HepG2 (cell line): ENCODE data around the gene DGAT2. TPM values are rescaled to one million over a fixed set of nuclear protein-coding genes. Genes with fewer than 3 reads are reported as not detected.

Experiments used
- ESRRA ChIP-seq: sonication (generic); formaldehyde crosslinking; IDR thresholded peaks from 2 replicates; pipeline ENCODE4 v1.5.1; 2020; ENCODE audit warnings: mild to moderate bottlenecking, low read depth, missing genetic modification reagents
- JARID2 ChIP-seq: sonication (generic); formaldehyde crosslinking; IDR thresholded peaks from 2 replicates; pipeline ENCODE4 v1.8.1; 2023; ENCODE audit warnings: missing genetic modification reagents, inconsistent platforms; ENCODE audit not compliant: insufficient replicate concordance
- MBNL3 ChIP-seq: fragments of 250-450 bp; sonication (Bioruptor Pico); conservative IDR thresholded peaks from 2 replicates; pipeline ENCODE4 v1.8.0; 2022; ENCODE audit warnings: mild to moderate bottlenecking, inconsistent platforms
- NFIB ChIP-seq: sonication (generic); formaldehyde crosslinking; IDR thresholded peaks from 2 replicates; pipeline ENCODE4 v1.9.0; 2021; ENCODE audit warnings: missing genetic modification reagents, mild to moderate bottlenecking, borderline replicate concordance
- PAWR ChIP-seq: sonication (generic); formaldehyde crosslinking; IDR thresholded peaks from 2 replicates; pipeline ENCODE4 v1.4.0; 2020; ENCODE audit warnings: missing genetic modification reagents, mild to moderate bottlenecking, borderline replicate concordance
- SIX4 ChIP-seq: sonication (generic); formaldehyde crosslinking; IDR thresholded peaks from 2 replicates; pipeline ENCODE4 v1.4.0; 2020; ENCODE audit warnings: missing genetic modification reagents
- ZNF12 ChIP-seq: sonication (generic); formaldehyde crosslinking; IDR thresholded peaks from 2 replicates; pipeline ENCODE4 v1.5.0; 2020; ENCODE audit warnings: missing genetic modification reagents
- ZNF543 ChIP-seq: sonication (generic); formaldehyde crosslinking; IDR thresholded peaks from 2 replicates; pipeline ENCODE4 v1.4.0; 2020; ENCODE audit warnings: mild to moderate bottlenecking, missing genetic modification reagents
- ZNF546 ChIP-seq: sonication (generic); formaldehyde crosslinking; conservative IDR thresholded peaks from 2 replicates; pipeline ENCODE4 v1.8.1; 2023; ENCODE audit warnings: mild to moderate bottlenecking, missing genetic modification reagents
- ZNF547 ChIP-seq: sonication (generic); formaldehyde crosslinking; IDR thresholded peaks from 2 replicates; pipeline ENCODE4 v1.5.1; 2020; ENCODE audit warnings: mild to moderate bottlenecking, missing genetic modification reagents
- ZNF841 ChIP-seq: sonication (generic); formaldehyde crosslinking; IDR thresholded peaks from 2 replicates; pipeline ENCODE4 v1.8.1; 2023; ENCODE audit warnings: missing genetic modification reagents, borderline replicate concordance
- ZSCAN22 ChIP-seq: sonication (generic); formaldehyde crosslinking; IDR thresholded peaks from 2 replicates; pipeline ENCODE4 v1.4.0; 2020; ENCODE audit warnings: mild to moderate bottlenecking, missing genetic modification reagents
- polyA plus RNA-seq, 8 experiments: library from polyadenylated mRNA; depleted of rRNA in 3 of 8; stranded (reverse) in 7 of 8; unstranded in 1 of 8; fragments of >200 nt; fragmentation: Illumina TruSeq in 4 of 8; extraction: Trizol in 4 of 8; gene quantifications; 2 replicates each; pipeline versions ENCODE4 v1.2.1 to v1.2.3, GENCODE V29; 2011 to 2016; ENCODE audit warnings: low read depth in 4 of 8, missing spikeins in 1 of 8, mixed read lengths in 1 of 8; ENCODE audit not compliant: insufficient read depth in 1 of 8
- total RNA-seq, 5 experiments: library from RNA; depleted of rRNA; stranded (reverse); fragments of >200 nt; fragmentation: Illumina TruSeq; extraction: Trizol; gene quantifications; 2 replicates each; pipeline ENCODE4 v1.2.3, GENCODE V29; 2016; ENCODE audit warnings: low read depth in 1 of 5
- TF ChIP-seq, protein P1 (sequence below): sonication (generic); formaldehyde crosslinking; IDR thresholded peaks from 2 replicates; pipeline ENCODE4 v1.4.0; 2020; ENCODE audit warnings: mild to moderate bottlenecking, missing genetic modification reagents
- TF ChIP-seq, protein P2 (sequence below): sonication (generic); formaldehyde crosslinking; IDR thresholded peaks from 2 replicates; pipeline ENCODE4 v1.8.0; 2022; ENCODE audit warnings: missing genetic modification reagents, mild to moderate bottlenecking, moderate library complexity, borderline replicate concordance
- TF ChIP-seq, protein P3 (sequence below): sonication (generic); formaldehyde crosslinking; conservative IDR thresholded peaks from 2 replicates; pipeline ENCODE4 v1.4.0; 2020; ENCODE audit warnings: missing genetic modification reagents
- TF ChIP-seq, protein P4 (sequence below): sonication (generic); formaldehyde crosslinking; IDR thresholded peaks from 2 replicates; pipeline ENCODE4 v1.8.0; 2022; ENCODE audit warnings: mild to moderate bottlenecking, missing genetic modification reagents, borderline replicate concordance
- TF ChIP-seq, protein P5 (sequence below): sonication (generic); formaldehyde crosslinking; IDR thresholded peaks from 2 replicates; pipeline ENCODE4 v1.8.0; 2022; ENCODE audit warnings: missing genetic modification reagents, mild to moderate bottlenecking, inconsistent platforms, borderline replicate concordance

The DGAT2 gene
- total and polyA plus RNA-seq, 2 of the 13 experiments (the other 11 are each of a cell fraction or from before 2014, with no cell fraction given), result 39.0 to 65.6 TPM

DNA sequence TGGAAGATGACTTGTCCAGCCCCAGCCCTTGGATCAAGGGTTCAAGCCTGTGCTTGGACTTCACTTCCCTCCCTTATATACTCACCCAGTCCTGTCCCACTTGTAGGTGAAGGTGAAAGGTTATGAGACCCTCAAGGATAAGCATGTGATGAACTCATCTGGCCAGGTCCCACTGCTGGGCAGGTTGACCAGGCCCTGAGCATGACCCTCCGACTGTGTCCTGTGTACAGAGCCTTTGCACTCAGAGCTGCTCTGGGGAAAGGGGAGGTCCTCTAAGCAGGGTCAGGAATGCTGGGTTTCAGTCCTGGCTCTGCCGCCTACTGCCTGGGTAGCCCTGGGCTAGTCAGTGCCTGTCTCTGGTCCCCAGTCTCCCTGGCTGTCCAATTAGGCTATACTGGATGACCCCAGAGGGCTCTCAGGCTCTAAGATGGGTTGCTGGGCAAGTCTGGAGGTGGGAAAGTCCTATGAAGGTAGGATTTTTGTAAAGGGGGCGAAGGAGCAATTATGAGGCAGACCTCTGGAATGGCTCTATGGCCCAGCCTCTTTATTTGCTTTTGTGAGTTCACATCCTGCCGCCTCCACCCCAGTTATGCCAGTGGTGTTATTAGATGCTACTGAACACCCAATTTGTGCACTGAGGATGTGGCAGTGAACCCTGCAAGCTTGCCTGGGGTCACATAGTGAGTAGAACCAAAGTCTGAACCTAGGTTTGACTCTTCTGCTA is 14.1 kb downstream of the DGAT2 start (continued):
- TF ChIP-seq, protein P1, sequence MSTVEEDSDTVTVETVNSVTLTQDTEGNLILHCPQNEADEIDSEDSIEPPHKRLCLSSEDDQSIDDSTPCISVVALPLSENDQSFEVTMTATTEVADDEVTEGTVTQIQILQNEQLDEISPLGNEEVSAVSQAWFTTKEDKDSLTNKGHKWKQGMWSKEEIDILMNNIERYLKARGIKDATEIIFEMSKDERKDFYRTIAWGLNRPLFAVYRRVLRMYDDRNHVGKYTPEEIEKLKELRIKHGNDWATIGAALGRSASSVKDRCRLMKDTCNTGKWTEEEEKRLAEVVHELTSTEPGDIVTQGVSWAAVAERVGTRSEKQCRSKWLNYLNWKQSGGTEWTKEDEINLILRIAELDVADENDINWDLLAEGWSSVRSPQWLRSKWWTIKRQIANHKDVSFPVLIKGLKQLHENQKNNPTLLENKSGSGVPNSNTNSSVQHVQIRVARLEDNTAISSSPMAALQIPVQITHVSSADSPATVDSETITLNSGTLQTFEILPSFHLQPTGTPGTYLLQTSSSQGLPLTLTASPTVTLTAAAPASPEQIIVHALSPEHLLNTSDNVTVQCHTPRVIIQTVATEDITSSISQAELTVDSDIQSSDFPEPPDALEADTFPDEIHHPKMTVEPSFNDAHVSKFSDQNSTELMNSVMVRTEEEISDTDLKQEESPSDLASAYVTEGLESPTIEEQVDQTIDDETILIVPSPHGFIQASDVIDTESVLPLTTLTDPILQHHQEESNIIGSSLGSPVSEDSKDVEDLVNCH (CRISPR knock-in tag), result no peak
- TF ChIP-seq, protein P2, sequence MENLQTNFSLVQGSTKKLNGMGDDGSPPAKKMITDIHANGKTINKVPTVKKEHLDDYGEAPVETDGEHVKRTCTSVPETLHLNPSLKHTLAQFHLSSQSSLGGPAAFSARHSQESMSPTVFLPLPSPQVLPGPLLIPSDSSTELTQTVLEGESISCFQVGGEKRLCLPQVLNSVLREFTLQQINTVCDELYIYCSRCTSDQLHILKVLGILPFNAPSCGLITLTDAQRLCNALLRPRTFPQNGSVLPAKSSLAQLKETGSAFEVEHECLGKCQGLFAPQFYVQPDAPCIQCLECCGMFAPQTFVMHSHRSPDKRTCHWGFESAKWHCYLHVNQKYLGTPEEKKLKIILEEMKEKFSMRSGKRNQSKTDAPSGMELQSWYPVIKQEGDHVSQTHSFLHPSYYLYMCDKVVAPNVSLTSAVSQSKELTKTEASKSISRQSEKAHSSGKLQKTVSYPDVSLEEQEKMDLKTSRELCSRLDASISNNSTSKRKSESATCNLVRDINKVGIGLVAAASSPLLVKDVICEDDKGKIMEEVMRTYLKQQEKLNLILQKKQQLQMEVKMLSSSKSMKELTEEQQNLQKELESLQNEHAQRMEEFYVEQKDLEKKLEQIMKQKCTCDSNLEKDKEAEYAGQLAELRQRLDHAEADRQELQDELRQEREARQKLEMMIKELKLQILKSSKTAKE, result no peak
- TF ChIP-seq, protein P3, sequence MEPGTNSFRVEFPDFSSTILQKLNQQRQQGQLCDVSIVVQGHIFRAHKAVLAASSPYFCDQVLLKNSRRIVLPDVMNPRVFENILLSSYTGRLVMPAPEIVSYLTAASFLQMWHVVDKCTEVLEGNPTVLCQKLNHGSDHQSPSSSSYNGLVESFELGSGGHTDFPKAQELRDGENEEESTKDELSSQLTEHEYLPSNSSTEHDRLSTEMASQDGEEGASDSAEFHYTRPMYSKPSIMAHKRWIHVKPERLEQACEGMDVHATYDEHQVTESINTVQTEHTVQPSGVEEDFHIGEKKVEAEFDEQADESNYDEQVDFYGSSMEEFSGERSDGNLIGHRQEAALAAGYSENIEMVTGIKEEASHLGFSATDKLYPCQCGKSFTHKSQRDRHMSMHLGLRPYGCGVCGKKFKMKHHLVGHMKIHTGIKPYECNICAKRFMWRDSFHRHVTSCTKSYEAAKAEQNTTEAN (CRISPR knock-in tag), result no peak
- TF ChIP-seq ZNF546 (CRISPR knock-in tag) (0 out of 2 replicates have a peak, but pooled peaks have one; percentile 37), ZNF543 (CRISPR knock-in tag) (0 out of 2 replicates have a peak, but pooled peaks have one; percentile 27), ZSCAN22 (no peak), NFIB (no peak), ZNF547 (no peak), ZNF12 (CRISPR knock-in tag) (peak; percentile 20; the same call in 1 of the 2 replicates), ESRRA (CRISPR knock-in tag) (peak; percentile 81; the same call in 1 of the 2 replicates), PAWR (CRISPR knock-in tag) (no peak), MBNL3 (CRISPR knock-in tag) (no peak), JARID2 (CRISPR knock-in tag) (no peak), SIX4 (0 out of 2 replicates have a peak, but pooled peaks have one; percentile 8), ZNF841 (CRISPR knock-in tag) (no peak)
- TF ChIP-seq, protein P4, sequence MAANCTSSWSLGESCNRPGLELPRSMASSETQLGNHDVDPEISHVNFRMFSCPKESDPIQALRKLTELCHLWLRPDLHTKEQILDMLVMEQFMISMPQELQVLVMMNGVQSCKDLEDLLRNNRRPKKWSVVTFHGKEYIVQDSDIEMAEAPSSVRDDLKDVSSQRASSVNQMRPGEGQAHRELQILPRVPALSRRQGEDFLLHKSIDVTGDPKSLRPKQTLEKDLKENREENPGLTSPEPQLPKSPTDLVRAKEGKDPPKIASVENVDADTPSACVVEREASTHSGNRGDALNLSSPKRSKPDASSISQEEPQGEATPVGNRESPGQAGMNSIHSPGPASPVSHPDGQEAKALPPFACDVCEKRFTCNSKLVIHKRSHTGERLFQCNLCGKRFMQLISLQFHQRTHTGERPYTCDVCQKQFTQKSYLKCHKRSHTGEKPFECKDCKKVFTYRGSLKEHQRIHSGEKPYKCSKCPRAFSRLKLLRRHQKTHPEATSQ (CRISPR knock-in tag), result peak; percentile 74; the same call in 1 of the 2 replicates
- TF ChIP-seq, protein P5, sequence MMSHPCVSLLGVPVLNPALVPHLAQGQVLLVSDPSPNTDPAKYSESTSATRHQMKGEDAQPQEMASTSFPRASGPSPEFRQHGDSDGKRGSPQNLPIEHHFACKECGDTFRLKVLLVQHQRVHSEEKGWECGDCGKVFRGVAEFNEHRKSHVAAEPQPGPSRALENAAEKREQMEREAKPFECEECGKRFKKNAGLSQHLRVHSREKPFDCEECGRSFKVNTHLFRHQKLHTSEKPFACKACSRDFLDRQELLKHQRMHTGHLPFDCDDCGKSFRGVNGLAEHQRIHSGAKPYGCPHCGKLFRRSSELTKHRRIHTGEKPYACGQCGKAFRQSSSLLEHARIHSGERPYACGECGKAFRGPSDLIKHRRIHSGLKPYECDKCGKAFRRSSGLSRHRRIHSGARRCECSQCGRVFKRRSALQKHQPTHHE, result no peak
